Caco-2 (cell line): ENCODE results near the gene MBOAT2. TPM values are rescaled to one million over a fixed set of nuclear protein-coding genes. Genes with fewer than 3 reads are reported as not detected.

ENCODE experiments used
- BruUV-seq: library from RNA; stranded (reverse); fragments of 400-500 nt; replicated peaks from 2 replicates; lab custom pipeline; 2021; lab: Mats Ljungman, UMichigan
- CTCF ChIA-PET: fragments of 300-600 bp; sonication (Branson Sonifier 250); formaldehyde crosslinking; loops from one replicate; lab custom pipeline; 2022; ENCODE audit warnings: antibody characterized with exemption; lab: Charles Lee
- POLR2A ChIA-PET: fragments of 300-600 bp; sonication (Branson Sonifier 250); formaldehyde crosslinking; loops from one replicate; lab custom pipeline; 2022; ENCODE audit warnings: antibody characterized with exemption; lab: Charles Lee
- DNase-seq, 2 experiments: peaks; one replicate each; pipeline versions ENCODE4 v3.0.0 to v3.0.0-alpha.2; 2020 to 2022
- H3K27me3 ChIP-seq: replicated peaks from 2 replicates; pipeline ENCODE4 v1.6.0; 2011; ENCODE audit warnings: low read length; ENCODE audit not compliant: control insufficient read depth, insufficient read depth
- H3K36me3 ChIP-seq: 2 replicates; pipeline ENCODE4 v1.5.1; 2011; ENCODE audit warnings: low read length; ENCODE audit not compliant: control insufficient read depth, insufficient read depth
- H3K4me1 ChIP-seq: fragments of 250-450 bp; sonication (Bioruptor Pico); 2 replicates; pipeline ENCODE4 v1.5.1; 2020; ENCODE audit warnings: mild to moderate bottlenecking
- H3K4me3 ChIP-seq: 2 replicates; pipeline ENCODE4 v1.5.1; 2011; ENCODE audit warnings: low read depth, mild to moderate bottlenecking, control low read depth, low read length
- H3K9me3 ChIP-seq: fragments of 250-450 bp; sonication (Bioruptor Pico); 2 replicates; pipeline ENCODE4 v1.5.1; 2020; ENCODE audit warnings: mild to moderate bottlenecking, moderate library complexity
- H3K27ac Mint-ChIP-seq: one replicate; pipeline ENCODE4 v1.8.0; 2022; ENCODE audit warnings: mixed read lengths; ENCODE audit not compliant: unreplicated experiment
- H3K27me3 Mint-ChIP-seq: one replicate; pipeline ENCODE4 v1.8.0; 2022; ENCODE audit warnings: mixed read lengths; ENCODE audit not compliant: insufficient read depth, unreplicated experiment
- H3K36me3 Mint-ChIP-seq: one replicate; pipeline ENCODE4 v1.8.0; 2022; ENCODE audit warnings: mild to moderate bottlenecking, mixed read lengths; ENCODE audit not compliant: insufficient read depth, unreplicated experiment
- H3K4me1 Mint-ChIP-seq: one replicate; pipeline ENCODE4 v1.8.0; 2022; ENCODE audit warnings: low read depth, mixed read lengths; ENCODE audit not compliant: unreplicated experiment
- H3K4me3 Mint-ChIP-seq: one replicate; pipeline ENCODE4 v1.8.0; 2022; ENCODE audit warnings: mild to moderate bottlenecking, moderate library complexity, mixed read lengths; ENCODE audit not compliant: unreplicated experiment
- H3K9me3 Mint-ChIP-seq: one replicate; pipeline ENCODE4 v1.8.0; 2022; ENCODE audit warnings: mixed read lengths; ENCODE audit not compliant: unreplicated experiment
- intact Hi-C: fragments of 100-400 bp; cut with micrococcal nuclease; formaldehyde crosslinking; loops from one replicate; pipeline ENCODE4 v1.10.0; 2022; ENCODE audit not compliant: unreplicated experiment
- total RNA-seq: library from RNA; stranded (reverse); gene quantifications from 2 replicates; pipeline ENCODE4 v1.2.3, GENCODE V29; 2022
- TF ChIP-seq, protein P1 (sequence below), 2 experiments: fragments of 200-600 bp in 1 of 2; IDR thresholded peaks; 1 replicate in 1 of 2; 2 replicates in 1 of 2; pipeline versions ENCODE4 v1.5.1 to v1.8.0; 2011 to 2022; ENCODE audit warnings: antibody characterized with exemption in 1 of 2, control low read depth in 1 of 2, inconsistent platforms in 1 of 2, low read depth in 1 of 2, low read length in 1 of 2, mild to moderate bottlenecking in 1 of 2, moderate library complexity in 1 of 2; ENCODE audit not compliant: insufficient read depth in 1 of 2, severe bottlenecking in 1 of 2, unreplicated experiment in 1 of 2

MBOAT2 gene
- total RNA-seq, 1 experiment from 2014 or later: 12.6 TPM

DNA sequence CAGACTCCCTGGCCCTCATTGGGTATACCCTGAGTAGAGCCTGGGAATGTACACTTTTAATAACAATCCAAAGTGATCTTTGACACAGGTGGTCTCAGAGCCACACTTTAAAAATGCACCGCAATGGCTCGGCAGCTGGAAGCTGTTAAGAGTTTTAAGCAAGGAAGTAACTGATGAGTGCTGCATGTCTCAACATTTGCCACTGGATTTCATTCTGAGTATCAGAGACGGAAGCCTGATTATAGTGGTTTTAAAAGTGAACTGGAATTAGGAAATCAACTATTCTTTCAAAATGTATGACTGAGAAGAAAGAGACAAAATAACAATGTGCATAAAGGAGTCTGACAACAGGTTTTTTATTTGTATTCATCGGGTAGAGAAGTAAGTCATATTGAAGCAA lies 7.5 kb downstream of the MBOAT2 start:
- POLR2A ChIA-PET: no interaction called here

DNA sequence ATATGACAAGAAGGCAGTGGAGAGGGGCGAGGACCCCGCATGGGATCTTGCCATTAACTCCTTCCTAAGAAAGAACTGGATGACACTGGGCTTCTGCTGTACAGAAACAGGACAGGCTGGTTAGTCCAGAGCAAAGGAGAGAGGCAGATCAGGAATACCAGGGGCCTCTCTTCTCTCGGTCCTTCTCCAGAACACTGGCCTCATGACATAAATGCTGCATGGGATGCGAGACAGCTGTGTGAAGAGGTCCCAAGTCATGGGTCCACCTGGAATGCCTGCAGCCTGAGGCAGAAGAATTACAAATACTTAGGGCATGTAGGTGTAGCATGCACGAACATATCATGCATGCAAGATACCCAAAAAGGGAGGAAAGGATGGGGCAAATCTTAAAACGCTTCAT lies 9.1 kb downstream of the MBOAT2 start:
- ChIA-PET POLR2A (no interaction called here), CTCF (no interaction called here)
- TF ChIP-seq, protein P1, sequence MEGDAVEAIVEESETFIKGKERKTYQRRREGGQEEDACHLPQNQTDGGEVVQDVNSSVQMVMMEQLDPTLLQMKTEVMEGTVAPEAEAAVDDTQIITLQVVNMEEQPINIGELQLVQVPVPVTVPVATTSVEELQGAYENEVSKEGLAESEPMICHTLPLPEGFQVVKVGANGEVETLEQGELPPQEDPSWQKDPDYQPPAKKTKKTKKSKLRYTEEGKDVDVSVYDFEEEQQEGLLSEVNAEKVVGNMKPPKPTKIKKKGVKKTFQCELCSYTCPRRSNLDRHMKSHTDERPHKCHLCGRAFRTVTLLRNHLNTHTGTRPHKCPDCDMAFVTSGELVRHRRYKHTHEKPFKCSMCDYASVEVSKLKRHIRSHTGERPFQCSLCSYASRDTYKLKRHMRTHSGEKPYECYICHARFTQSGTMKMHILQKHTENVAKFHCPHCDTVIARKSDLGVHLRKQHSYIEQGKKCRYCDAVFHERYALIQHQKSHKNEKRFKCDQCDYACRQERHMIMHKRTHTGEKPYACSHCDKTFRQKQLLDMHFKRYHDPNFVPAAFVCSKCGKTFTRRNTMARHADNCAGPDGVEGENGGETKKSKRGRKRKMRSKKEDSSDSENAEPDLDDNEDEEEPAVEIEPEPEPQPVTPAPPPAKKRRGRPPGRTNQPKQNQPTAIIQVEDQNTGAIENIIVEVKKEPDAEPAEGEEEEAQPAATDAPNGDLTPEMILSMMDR (IDR thresholded peaks at IDR 0.05; ENCODE audit: insufficient read depth in 1 of 2, low read depth in 1 of 2, low read length in 1 of 2, severe bottlenecking in 1 of 2, unreplicated experiment in 1 of 2): no peak
- no peaks in the 10 kb centered on the region for H3K9me3 Mint-ChIP-seq
- no peaks in the 10 kb centered on the region for H3K9me3 ChIP-seq
- H3K4me3 Mint-ChIP-seq: no peak overlapping the region
- BruUV-seq: no TSS peak
- no peak overlapping the region for H3K27ac Mint-ChIP-seq
- H3K4me3 ChIP-seq: no peak overlapping the region
- H3K36me3 Mint-ChIP-seq: no peaks in the 10 kb centered on the region
- H3K27me3 ChIP-seq: no peaks in the 10 kb centered on the region
- peaks cover 8% of the 10 kb centered on the region; the same call in 1 of the 2 replicates for H3K4me1 ChIP-seq
- intact Hi-C loops: no loop called here
- peaks cover 4% of the 10 kb centered on the region for H3K27me3 Mint-ChIP-seq
- no peaks in the 10 kb centered on the region for H3K36me3 ChIP-seq
- peaks cover 11% of the 10 kb centered on the region for H3K4me1 Mint-ChIP-seq
- DNase-seq: no peak

More for the DNA sequence above, 7.5 kb downstream of the MBOAT2 start:
- no TSS peak for BruUV-seq
- Mint-ChIP-seq H3K4me1 (peaks cover 11% of the 10 kb centered on the region), H3K9me3 (no peaks in the 10 kb centered on the region), H3K4me3 (no peak overlapping the region), H3K27me3 (peaks cover 4% of the 10 kb centered on the region), H3K27ac (no peak overlapping the region), H3K36me3 (no peaks in the 10 kb centered on the region)
- Histone ChIP-seq H3K27me3 (no peaks in the 10 kb centered on the region), H3K4me3 (no peak overlapping the region), H3K36me3 (no peaks in the 10 kb centered on the region), H3K9me3 (no peaks in the 10 kb centered on the region), H3K4me1 (peaks cover 8% of the 10 kb centered on the region; the same call in 1 of the 2 replicates)
- CTCF ChIA-PET: no interaction called here
- DNase-seq: no peak
- intact Hi-C loops: no loop called here
- TF ChIP-seq, protein P1 (IDR thresholded peaks at IDR 0.05; ENCODE audit: insufficient read depth in 1 of 2, low read depth in 1 of 2, low read length in 1 of 2, severe bottlenecking in 1 of 2, unreplicated experiment in 1 of 2): no peak

DNA sequence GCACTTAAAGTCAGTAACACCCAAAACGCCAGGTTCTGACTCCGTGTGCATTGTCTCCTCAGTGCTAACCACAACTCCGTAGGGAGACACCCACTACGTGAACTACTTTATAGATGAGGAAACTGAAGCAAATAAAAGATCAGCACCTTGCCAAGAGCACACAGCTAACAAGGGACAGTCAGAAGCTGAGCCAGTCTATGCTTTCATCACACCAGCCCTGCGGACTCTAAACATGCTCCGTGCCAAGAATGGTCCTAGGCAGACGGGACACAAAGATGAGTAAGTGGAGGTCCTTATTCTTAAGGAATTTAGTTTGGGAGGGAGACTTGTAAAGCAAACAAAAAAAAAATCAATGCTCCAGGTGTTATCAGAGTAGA lies 9.6 kb downstream of the MBOAT2 start:
- no peaks in the 10 kb centered on the region for H3K9me3 ChIP-seq
- Mint-ChIP-seq H3K27me3 (peaks cover 2% of the 10 kb centered on the region), H3K9me3 (no peaks in the 10 kb centered on the region), H3K27ac (no peak overlapping the region), H3K4me1 (peaks cover 11% of the 10 kb centered on the region), H3K36me3 (no peaks in the 10 kb centered on the region), H3K4me3 (no peak overlapping the region)
- no peak for DNase-seq
- intact Hi-C loops: no loop called here
- CTCF ChIA-PET: no interaction called here
- H3K36me3 ChIP-seq: no peaks in the 10 kb centered on the region
- TF ChIP-seq, protein P1 (IDR thresholded peaks at IDR 0.05; ENCODE audit: insufficient read depth in 1 of 2, low read depth in 1 of 2, low read length in 1 of 2, severe bottlenecking in 1 of 2, unreplicated experiment in 1 of 2): no peak
- no TSS peak for BruUV-seq
- H3K4me1 ChIP-seq: peaks cover 8% of the 10 kb centered on the region; the same call in 1 of the 2 replicates
- no peaks in the 10 kb centered on the region for H3K27me3 ChIP-seq
- POLR2A ChIA-PET: interaction anchor here (0.9 kb wide), 1 partner anchor 10 kb away, joined by 5 read pairs; the partner anchor contains the start of gene MBOAT2
- H3K4me3 ChIP-seq: no peak overlapping the region
